ENCODE data around the gene ARHGEF19. TPM values are rescaled to one million over a fixed set of nuclear protein-coding genes. Genes with fewer than 3 reads are reported as not detected.

Gene ARHGEF19
- total RNA-seq, 4 donors from 2014 or later = 11.9 to 32.3 (median 17.5) TPM

DNA sequence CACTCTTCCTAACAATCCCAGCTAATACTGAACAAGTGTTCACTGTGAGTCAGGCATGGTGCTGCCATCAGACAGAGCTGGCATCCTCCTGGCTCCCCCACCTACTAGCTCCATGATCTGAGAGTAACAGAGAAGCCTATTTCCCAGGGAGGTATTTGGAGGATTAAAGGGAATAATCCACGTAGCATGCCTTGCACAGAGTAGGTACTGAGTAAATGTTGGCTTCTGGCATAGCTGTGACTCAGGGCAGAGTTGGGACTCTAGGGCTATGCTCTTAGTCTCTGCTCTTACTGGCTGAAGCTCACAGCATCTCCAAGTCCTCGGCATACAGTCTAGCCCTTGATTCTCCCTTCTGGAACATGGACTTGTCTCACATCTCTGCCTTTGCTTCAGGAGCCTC, 8.2 kb downstream of the ARHGEF19 start:
- WGBS, 2 donors = 84 to 95% methylated on average over 2 of the region's 2 CpGs
- TF ChIP-seq, protein P1, sequence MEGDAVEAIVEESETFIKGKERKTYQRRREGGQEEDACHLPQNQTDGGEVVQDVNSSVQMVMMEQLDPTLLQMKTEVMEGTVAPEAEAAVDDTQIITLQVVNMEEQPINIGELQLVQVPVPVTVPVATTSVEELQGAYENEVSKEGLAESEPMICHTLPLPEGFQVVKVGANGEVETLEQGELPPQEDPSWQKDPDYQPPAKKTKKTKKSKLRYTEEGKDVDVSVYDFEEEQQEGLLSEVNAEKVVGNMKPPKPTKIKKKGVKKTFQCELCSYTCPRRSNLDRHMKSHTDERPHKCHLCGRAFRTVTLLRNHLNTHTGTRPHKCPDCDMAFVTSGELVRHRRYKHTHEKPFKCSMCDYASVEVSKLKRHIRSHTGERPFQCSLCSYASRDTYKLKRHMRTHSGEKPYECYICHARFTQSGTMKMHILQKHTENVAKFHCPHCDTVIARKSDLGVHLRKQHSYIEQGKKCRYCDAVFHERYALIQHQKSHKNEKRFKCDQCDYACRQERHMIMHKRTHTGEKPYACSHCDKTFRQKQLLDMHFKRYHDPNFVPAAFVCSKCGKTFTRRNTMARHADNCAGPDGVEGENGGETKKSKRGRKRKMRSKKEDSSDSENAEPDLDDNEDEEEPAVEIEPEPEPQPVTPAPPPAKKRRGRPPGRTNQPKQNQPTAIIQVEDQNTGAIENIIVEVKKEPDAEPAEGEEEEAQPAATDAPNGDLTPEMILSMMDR (IDR thresholded peaks at IDR 0.05) = no peak
- no peak for TF ChIP-seq POLR2A (IDR thresholded peaks at IDR 0.05)

DNA sequence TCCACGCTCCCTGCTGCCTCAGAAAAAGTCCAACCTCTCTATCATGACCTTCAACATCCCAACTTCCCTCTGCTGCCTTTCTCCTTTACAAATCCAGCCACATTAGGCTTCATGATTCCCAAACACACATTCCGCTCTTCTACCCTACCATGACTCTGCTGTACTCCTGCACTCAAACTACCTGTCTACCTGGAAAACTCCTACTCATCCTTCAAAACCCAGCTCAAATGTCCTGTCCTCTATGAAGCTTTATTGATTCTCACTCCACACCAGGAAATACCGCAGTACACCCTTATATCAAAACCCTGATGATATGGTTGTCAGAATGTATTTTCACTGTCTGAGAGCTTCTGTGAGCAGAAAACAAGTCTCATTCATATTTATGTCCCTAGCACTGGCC, 8.9 kb downstream of the ARHGEF19 start:
- intact Hi-C loops (cut with DNase I) = loop anchor here (5.0 kb wide), 1 partner anchor 34 kb away; the partner anchor contains the start of gene CPLANE2

More for the DNA sequence above, 8.2 kb downstream of the ARHGEF19 start:
- H3K9me3 ChIP-seq = no peaks in the 10 kb centered on the region
- H3K27ac ChIP-seq = no peak overlapping the region
- H3K36me3 ChIP-seq = no peaks in the 10 kb centered on the region
- intact Hi-C loops (cut with DNase I) = loop anchor here (5.0 kb wide), 1 partner anchor 33 kb away; the partner anchor contains the start of gene CPLANE2
- no peaks in the 10 kb centered on the region for H3K27me3 ChIP-seq
- no peak for DNase-seq
- H3K4me3 ChIP-seq (replicated peaks in 1 of 3) = no peak overlapping the region
- peaks cover 12 to 20% of the 10 kb centered on the region in 2 donors for H3K4me1 ChIP-seq

DNA sequence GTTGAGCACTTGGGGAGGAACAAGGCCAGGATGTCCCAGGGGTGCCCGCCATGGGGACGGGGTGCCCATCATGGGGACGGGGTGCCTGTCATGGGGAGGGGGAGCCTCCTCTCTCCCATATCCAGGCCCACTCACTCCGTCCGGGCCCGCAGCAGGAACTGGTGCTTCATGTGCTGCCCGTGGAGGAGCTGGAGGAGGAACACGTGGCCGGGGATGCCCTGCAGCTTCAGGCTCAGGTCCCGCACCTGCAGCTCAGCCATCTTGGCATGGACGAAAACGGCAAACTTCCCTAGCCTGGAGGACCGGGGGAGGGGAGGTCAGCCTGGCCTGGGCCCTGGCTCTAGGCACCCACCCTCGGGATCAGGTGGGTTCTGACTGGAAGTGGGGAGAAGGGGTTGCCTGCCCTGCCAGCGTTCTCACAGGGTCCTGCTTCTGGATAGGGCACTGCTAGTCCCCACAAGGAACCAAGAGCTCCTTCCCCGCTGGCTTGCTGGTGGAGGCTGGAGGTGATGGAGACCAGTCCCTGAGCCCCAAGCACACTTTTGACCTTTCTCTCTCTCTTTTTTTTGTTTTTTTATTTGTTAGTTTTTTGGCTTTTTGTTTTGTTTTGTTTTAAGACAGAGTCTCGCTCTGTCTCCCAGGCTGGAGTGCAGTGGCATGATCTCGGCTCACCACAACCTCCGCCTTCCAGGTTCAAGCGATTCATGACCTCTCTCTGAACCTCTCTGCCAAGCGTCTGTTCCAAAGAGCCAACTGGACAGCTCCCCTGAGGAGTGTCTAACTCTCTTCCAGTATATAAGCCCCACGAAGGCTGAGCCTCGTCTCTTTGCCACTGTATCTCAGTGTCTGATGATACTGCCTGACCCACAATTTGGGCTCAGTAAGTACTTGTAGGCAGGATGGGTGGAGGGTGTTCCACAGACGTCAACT, 9.9 kb downstream of the ARHGEF19 start:
- H3K27ac ChIP-seq = no peak overlapping the region
- H3K4me3 ChIP-seq (replicated peaks in 1 of 3) = no peak overlapping the region
- H3K4me1 ChIP-seq = peaks cover 10 to 14% of the 10 kb centered on the region in 2 donors
- intact Hi-C loops (cut with DNase I) = loop anchor here (5.0 kb wide), 1 partner anchor 35 kb away; the partner anchor contains the start of gene CPLANE2
- no peaks in the 10 kb centered on the region for H3K27me3 ChIP-seq
- no peaks in the 10 kb centered on the region for H3K9me3 ChIP-seq
- no peaks in the 10 kb centered on the region for H3K36me3 ChIP-seq
- 92 to 95% methylated on average over 20 to 24 of the region's 24 CpGs for WGBS, 2 donors
- no peak for DNase-seq
- TF ChIP-seq, protein P1 (IDR thresholded peaks at IDR 0.05) = no peak
- no peak for TF ChIP-seq POLR2A (IDR thresholded peaks at IDR 0.05)

More for the DNA sequence above, 8.9 kb downstream of the ARHGEF19 start:
- no peaks in the 10 kb centered on the region for H3K36me3 ChIP-seq
- WGBS, 2 donors = 64 to 82% methylated on average over 3 of the region's 3 CpGs
- no peak overlapping the region for H3K27ac ChIP-seq
- no peaks in the 10 kb centered on the region for H3K9me3 ChIP-seq
- H3K27me3 ChIP-seq = no peaks in the 10 kb centered on the region
- no peak overlapping the region for H3K4me3 ChIP-seq (replicated peaks in 1 of 3)
- TF ChIP-seq, protein P1 (IDR thresholded peaks at IDR 0.05) = no peak
- TF ChIP-seq POLR2A (IDR thresholded peaks at IDR 0.05) = no peak
- peaks cover 12 to 20% of the 10 kb centered on the region in 2 donors for H3K4me1 ChIP-seq
- no peak for DNase-seq

DNA sequence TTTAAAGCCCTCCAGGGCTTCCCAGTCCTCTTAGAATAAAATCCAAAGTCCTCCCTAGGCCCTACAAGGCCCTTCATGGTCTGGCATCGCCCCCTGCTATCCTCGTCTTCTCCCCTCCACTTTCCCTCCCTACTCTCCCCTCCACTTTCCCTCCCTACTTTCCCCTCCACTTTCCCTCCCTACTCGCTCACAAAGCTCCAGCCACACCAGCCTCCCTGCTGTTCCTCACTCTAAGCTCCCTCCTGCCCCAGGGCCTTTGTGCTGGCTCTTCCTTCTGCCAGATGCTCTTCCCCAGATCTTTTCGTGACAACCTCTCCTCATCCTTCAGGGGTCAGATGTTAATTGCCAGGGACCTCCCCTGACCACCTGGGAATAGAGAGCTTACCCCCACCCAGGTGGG, 12.8 kb downstream of the ARHGEF19 start:
- no peak for DNase-seq
- no peaks in the 10 kb centered on the region for H3K9me3 ChIP-seq
- intact Hi-C loops (cut with DNase I) = loop anchor here (5.0 kb wide), 1 partner anchor 38 kb away; the partner anchor contains the start of gene CPLANE2
- H3K4me3 ChIP-seq (replicated peaks in 1 of 3) = no peak overlapping the region
- no peaks in the 10 kb centered on the region for H3K36me3 ChIP-seq
- WGBS, 2 donors = 96 to 97% methylated on average over 4 of the region's 4 CpGs
- H3K27me3 ChIP-seq = no peaks in the 10 kb centered on the region
- no peak overlapping the region for H3K27ac ChIP-seq
- TF ChIP-seq POLR2A (IDR thresholded peaks at IDR 0.05) = no peak
- TF ChIP-seq, protein P1 (IDR thresholded peaks at IDR 0.05) = no peak
- H3K4me1 ChIP-seq = no peaks in the 10 kb centered on the region

DNA sequence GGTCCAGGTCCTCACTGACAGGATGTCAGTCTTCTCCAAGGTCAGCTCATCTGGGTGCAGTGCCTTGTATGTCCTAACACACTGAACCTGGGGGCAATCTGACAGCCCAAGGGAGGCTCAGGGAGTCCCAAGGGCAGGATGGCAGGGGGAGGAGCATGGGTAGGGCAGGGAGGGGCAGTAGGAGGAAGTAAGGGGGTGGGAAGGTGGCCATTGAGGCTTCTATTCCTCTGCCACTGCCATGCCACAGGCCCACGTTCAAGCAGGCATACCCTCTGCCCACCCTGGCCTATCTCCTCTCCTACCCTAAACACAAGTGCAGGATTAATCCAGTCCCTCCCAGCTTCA, 13.3 kb downstream of the ARHGEF19 start:
- no peak overlapping the region for H3K27ac ChIP-seq
- TF ChIP-seq, protein P1 (IDR thresholded peaks at IDR 0.05) = no peak
- no peak for TF ChIP-seq POLR2A (IDR thresholded peaks at IDR 0.05)
- no peaks in the 10 kb centered on the region for H3K27me3 ChIP-seq
- H3K4me3 ChIP-seq (replicated peaks in 1 of 3) = no peak overlapping the region
- no peaks in the 10 kb centered on the region for H3K9me3 ChIP-seq
- H3K4me1 ChIP-seq = no peaks in the 10 kb centered on the region
- WGBS, 2 donors = 77 to 83% methylated on average over 1 of the region's 1 CpG
- intact Hi-C loops (cut with DNase I) = no loop called here
- no peaks in the 10 kb centered on the region for H3K36me3 ChIP-seq
- no peak for DNase-seq

Data from thyroid gland (tissue), 4 donors.